WTC11 (cell line): ENCODE measurements around the gene ACRV1. TPM values are rescaled to one million over a fixed set of nuclear protein-coding genes. Genes with fewer than 3 reads are reported as not detected.

Experiments used
- ATAC-seq: fragments of 200-7000 bp; cut with Tn5 transposase; 2 replicates; pipeline ENCODE4 v1.10.0; 2021; ENCODE audit warnings: mild to moderate bottlenecking, moderate library complexity
- Bru-seq: library from RNA; stranded (reverse); fragments of 400-500 nt; gene quantifications from one replicate; lab custom pipeline; 2021; lab: Mats Ljungman, UMichigan
- CTCF ChIA-PET: fragments of 300-600 bp; sonication (Branson Sonifier 250); formaldehyde crosslinking; loops from one replicate; lab custom pipeline; 2021; ENCODE audit warnings: antibody characterized with exemption; lab: Charles Lee
- POLR2A ChIA-PET: fragments of 350-600 bp; sonication (Branson Sonifier 250); formaldehyde crosslinking; loops from one replicate; lab custom pipeline; 2021; ENCODE audit warnings: antibody characterized with exemption; lab: Charles Lee
- DNase-seq: peaks from one replicate; pipeline ENCODE4 v3.0.0; 2021; ENCODE audit warnings: low spot score
- H3K27ac Mint-ChIP-seq: 2 replicates; pipeline ENCODE4 v1.8.0; 2021; ENCODE audit warnings: mixed read lengths
- H3K27me3 Mint-ChIP-seq: 2 replicates; pipeline ENCODE4 v1.8.0; 2021; ENCODE audit warnings: low read depth, mild to moderate bottlenecking, moderate library complexity, mixed read lengths
- H3K36me3 Mint-ChIP-seq: 2 replicates; pipeline ENCODE4 v1.8.0; 2021; ENCODE audit warnings: mixed read lengths
- H3K4me1 Mint-ChIP-seq: 2 replicates; pipeline ENCODE4 v1.8.0; 2022; ENCODE audit warnings: mixed read lengths
- H3K4me3 Mint-ChIP-seq: 2 replicates; pipeline ENCODE4 v1.8.0; 2021; ENCODE audit warnings: mild to moderate bottlenecking, moderate library complexity, mixed read lengths
- H3K9me3 Mint-ChIP-seq: 2 replicates; pipeline ENCODE4 v1.8.0; 2021; ENCODE audit warnings: mixed read lengths
- AR ChIP-seq: fragments of 250-450 bp; sonication (Bioruptor Pico); IDR thresholded peaks from 2 replicates; pipeline ENCODE4 v1.9.0; 2021; ENCODE audit warnings: mild to moderate bottlenecking
- ATF2 ChIP-seq: sonication (generic); formaldehyde crosslinking; IDR thresholded peaks from 2 replicates; pipeline ENCODE4 v1.8.1; 2022; ENCODE audit warnings: low read depth, missing genetic modification reagents, borderline replicate concordance
- EMX1 ChIP-seq: fragments of 250-450 bp; sonication (Bioruptor Pico); IDR thresholded peaks from 2 replicates; pipeline ENCODE4 v1.8.0; 2021; ENCODE audit warnings: mild to moderate bottlenecking
- FOXJ3 ChIP-seq: sonication (generic); formaldehyde crosslinking; IDR thresholded peaks from 2 replicates; pipeline ENCODE4 v1.9.0; 2021; ENCODE audit warnings: missing genetic modification reagents, mild to moderate bottlenecking, borderline replicate concordance
- FOXP4 ChIP-seq: sonication (generic); formaldehyde crosslinking; IDR thresholded peaks from 2 replicates; pipeline ENCODE4 v1.8.0; 2022; ENCODE audit warnings: mild to moderate bottlenecking, missing genetic modification reagents
- GTF2I ChIP-seq: fragments of 250-450 bp; sonication (Bioruptor Pico); conservative IDR thresholded peaks from 2 replicates; pipeline ENCODE4 v1.4.0; 2021; ENCODE audit warnings: mild to moderate bottlenecking
- IRF2 ChIP-seq: sonication (generic); formaldehyde crosslinking; IDR thresholded peaks from 2 replicates; pipeline ENCODE4 v1.8.0; 2022; ENCODE audit warnings: low read depth, missing genetic modification reagents, borderline replicate concordance
- JAZF1 ChIP-seq: fragments of 250-450 bp; sonication (Bioruptor Pico); IDR thresholded peaks from 2 replicates; pipeline ENCODE4 v1.9.0; 2021; ENCODE audit warnings: moderate library complexity, mild to moderate bottlenecking, inconsistent platforms
- RELA ChIP-seq: sonication (generic); formaldehyde crosslinking; IDR thresholded peaks from 2 replicates; pipeline ENCODE4 v1.8.1; 2022; ENCODE audit warnings: missing genetic modification reagents, mild to moderate bottlenecking, borderline replicate concordance
- RORB ChIP-seq: fragments of 250-450 bp; sonication (Bioruptor Pico); IDR thresholded peaks from 2 replicates; pipeline ENCODE4 v1.9.0; 2021; ENCODE audit warnings: mild to moderate bottlenecking
- SP1 ChIP-seq: sonication (generic); formaldehyde crosslinking; conservative IDR thresholded peaks from 2 replicates; pipeline ENCODE4 v1.8.1; 2022; ENCODE audit warnings: missing genetic modification reagents
- USF2 ChIP-seq: sonication (generic); formaldehyde crosslinking; IDR thresholded peaks from 2 replicates; pipeline ENCODE4 v1.8.1; 2023; ENCODE audit warnings: mild to moderate bottlenecking, missing genetic modification reagents, moderate library complexity
- ZNF512 ChIP-seq: sonication (generic); formaldehyde crosslinking; IDR thresholded peaks from 2 replicates; pipeline ENCODE4 v1.8.1; 2022; ENCODE audit warnings: missing genetic modification reagents, borderline replicate concordance
- ZNF532 ChIP-seq: fragments of 250-450 bp; sonication (Bioruptor Pico); IDR thresholded peaks from 2 replicates; pipeline ENCODE4 v1.9.0; 2021; ENCODE audit warnings: mild to moderate bottlenecking, borderline replicate concordance
- ZNF671 ChIP-seq: fragments of 250-450 bp; sonication (Bioruptor Pico); IDR thresholded peaks from 2 replicates; pipeline ENCODE4 v1.8.0; 2021; ENCODE audit warnings: mild to moderate bottlenecking
- long read RNA-seq, 3 experiments: library from RNA in 1 of 3; library from capped mRNA in 1 of 3; library from polyadenylated mRNA in 1 of 3; unstranded in 2 of 3; stranded (forward) in 1 of 3; transcript quantifications; one replicate each; pipeline ENCODE4 v2.0.0, GENCODE V29; 2021
- total RNA-seq: library from RNA; stranded (reverse); gene quantifications from 3 replicates; pipeline ENCODE4 v1.2.3, GENCODE V29; 2021

The ACRV1 gene
- not detected in 3 replicates for total RNA-seq
- not detected for Bru-seq, nascent RNA
- long read RNA-seq, experiment 1, partial matches to known transcripts: 0 of 2 reads
- long read RNA-seq, experiment 1, other reads (novel, unspliced or antisense): 2 of 2 reads
- long read RNA-seq, experiment 2: 0 reads
- long read RNA-seq, experiment 3: 0 reads

GRCh38 chr11:125680747-125681146 is at the start of gene ACRV1:
ACRV1 (minus strand) TSS chr11:125680847; CDS start chr11:125680780, 67 bp downstream.
- DNase-seq: no peak
- POLR2A ChIA-PET: no interaction called here
- H3K27ac Mint-ChIP-seq: 0 out of 2 replicates have a peak within 1 kb of the TSS, but pooled peaks have one; percentile 16

GRCh38 chr11:125728969-125729368 is 48.3 kb upstream of the ACRV1 start:
- ChIA-PET CTCF (interaction anchor here (1.4 to 1.9 kb wide), 2 partner anchors 21 to 26 kb away, joined by 5 to 6 read pairs; no protein-coding TSS in a partner anchor), POLR2A (no interaction called here)
- H3K4me3 Mint-ChIP-seq: no peak overlapping the region
- DNase-seq (no peak), ATAC-seq (no peak)
- TF ChIP-seq SP1 (CRISPR knock-in tag) (no peak), IRF2 (CRISPR knock-in tag) (no peak), FOXP4 (CRISPR knock-in tag) (no peak), ZNF532 (CRISPR knock-in tag) (no peak), ZNF671 (CRISPR knock-in tag) (no peak), AR (no peak)
- H3K4me1 Mint-ChIP-seq: peaks cover 4% of the 10 kb centered on the region; the same call in 1 of the 2 replicates
- H3K36me3 Mint-ChIP-seq: no peaks in the 10 kb centered on the region
- no peaks in the 10 kb centered on the region for H3K27me3 Mint-ChIP-seq
- no peaks in the 10 kb centered on the region for H3K9me3 Mint-ChIP-seq
- no peak overlapping the region for H3K27ac Mint-ChIP-seq

More at GRCh38 chr11:125680747-125681146, at the start of gene ACRV1:
- peaks cover 26% of the 10 kb centered on the region for H3K4me1 Mint-ChIP-seq
- peaks cover 29% of the 10 kb centered on the region for H3K36me3 Mint-ChIP-seq
- no peak for ATAC-seq
- H3K4me3 Mint-ChIP-seq: no peak within 1 kb of the TSS
- no peak for TF ChIP-seq RORB
- no peak for TF ChIP-seq FOXJ3
- TF ChIP-seq RELA (CRISPR knock-in tag): no peak
- TF ChIP-seq GTF2I: no peak
- no peak for TF ChIP-seq USF2
- no peak for TF ChIP-seq ZNF512 (CRISPR knock-in tag)
- no peak for TF ChIP-seq ATF2 (CRISPR knock-in tag)
- TF ChIP-seq SP1 (CRISPR knock-in tag): no peak
- TF ChIP-seq JAZF1 (CRISPR knock-in tag): no peak
- TF ChIP-seq EMX1: no peak
- CTCF ChIA-PET: interaction anchor here (1.4 to 1.7 kb wide), 2 partner anchors 21 to 252 kb away, joined by 4 read pairs; no protein-coding TSS in a partner anchor
- no peaks in the 10 kb centered on the region for H3K9me3 Mint-ChIP-seq
- H3K27me3 Mint-ChIP-seq: no peaks in the 10 kb centered on the region
